DND-41 (cell line): Measurements from ENCODE around the gene TBC1D1.

Experiments used
- ATAC-seq: fragments of 200-7000 bp; cut with Tn5 transposase; 3 replicates; pipeline ENCODE4 v1.9.1; 2021; ENCODE audit warnings: low read depth; ENCODE audit not compliant: insufficient read depth
- DNase-seq: peaks from one replicate; pipeline ENCODE4 v3.0.0-alpha.2; 2020
- H2AFZ ChIP-seq: 2 replicates; pipeline ENCODE4 v1.6.0; 2012; ENCODE audit warnings: low read depth, low read length
- H3K27ac ChIP-seq: 2 replicates; pipeline ENCODE4 v1.5.1; 2012; ENCODE audit warnings: low read length, inconsistent platforms
- H3K27me3 ChIP-seq: fragments of 200-600 bp; sonication (generic); 2 replicates; pipeline ENCODE4 v1.6.0; 2012; ENCODE audit warnings: low read length, mild to moderate bottlenecking, inconsistent platforms; ENCODE audit not compliant: insufficient read depth, poor library complexity
- H3K36me3 ChIP-seq: 2 replicates; pipeline ENCODE4 v1.5.1; 2012; ENCODE audit warnings: low read length, inconsistent platforms; ENCODE audit not compliant: insufficient read depth
- H3K4me1 ChIP-seq: 2 replicates; pipeline ENCODE4 v1.5.1; 2012; ENCODE audit warnings: mild to moderate bottlenecking, low read length; ENCODE audit not compliant: insufficient read depth
- H3K4me2 ChIP-seq: 2 replicates; pipeline ENCODE4 v1.6.0; 2012; ENCODE audit warnings: mild to moderate bottlenecking, moderate library complexity, low read length, inconsistent platforms; ENCODE audit not compliant: insufficient read depth
- H3K4me3 ChIP-seq, 2 experiments: fragments of 200-600 bp in 1 of 2; shearing (Covaris generic) in 1 of 2; 2 replicates each; pipeline ENCODE4 v1.5.1; 2012 to 2016; ENCODE audit warnings: inconsistent platforms in 2 of 2, low read length in 2 of 2, mild to moderate bottlenecking in 2 of 2, low read depth in 1 of 2, moderate library complexity in 1 of 2
- H3K79me2 ChIP-seq: 2 replicates; pipeline ENCODE4 v1.6.0; 2012; ENCODE audit warnings: low read length, inconsistent platforms; ENCODE audit not compliant: insufficient read depth
- H3K9ac ChIP-seq: 2 replicates; pipeline ENCODE4 v1.6.0; 2012; ENCODE audit warnings: low read depth, mild to moderate bottlenecking, inconsistent platforms, low read length, moderate library complexity
- H3K9me3 ChIP-seq: 2 replicates; pipeline ENCODE4 v1.5.1; 2012; ENCODE audit warnings: low read length, moderate library complexity, mild to moderate bottlenecking, inconsistent platforms; ENCODE audit not compliant: insufficient read depth, severe bottlenecking
- H4K20me1 ChIP-seq: 2 replicates; pipeline ENCODE4 v1.6.0; 2012; ENCODE audit warnings: low read length; ENCODE audit not compliant: insufficient read depth
- CTCF ChIP-seq: IDR thresholded peaks from 2 replicates; pipeline ENCODE4 v1.5.1; 2012; ENCODE audit warnings: borderline replicate concordance, low read length, moderate library complexity, mild to moderate bottlenecking; ENCODE audit not compliant: poor library complexity, severe bottlenecking; ENCODE audit errors: extremely low read depth
- EZH2 ChIP-seq: IDR thresholded peaks from 3 replicates; pipeline ENCODE4 v1.6.1; 2012; ENCODE audit warnings: borderline replicate concordance, low read depth, mild to moderate bottlenecking, moderate library complexity, low read length, inconsistent platforms; ENCODE audit not compliant: severe bottlenecking

Gene TBC1D1

GRCh38 chr4:38069271-38069760 is 178.4 kb downstream of the TBC1D1 start:
- Histone ChIP-seq H3K27me3 (no peaks in the 10 kb centered on the region), H3K9me3 (no peaks in the 10 kb centered on the region), H3K4me3 (no peak overlapping the region), H3K4me1 (no peaks in the 10 kb centered on the region), H2AFZ (no peak overlapping the region), H3K79me2 (no peaks in the 10 kb centered on the region), H3K36me3 (peaks cover 49% of the 10 kb centered on the region), H4K20me1 (0 out of 2 replicates have a peak, but pooled peaks cover 3% of the 10 kb centered on the region), H3K9ac (no peak overlapping the region), H3K4me2 (no peak overlapping the region), H3K27ac (no peak overlapping the region)
- no peak for ATAC-seq
- TF ChIP-seq EZH2 = no peak
- no peak for TF ChIP-seq CTCF
- no peak for DNase-seq

- TF ChIP-seq CTCF (no peak), EZH2 (no peak)
- Histone ChIP-seq H3K4me1 (no peaks in the 10 kb centered on the region), H3K27ac (no peak overlapping the region), H3K9ac (no peak overlapping the region), H4K20me1 (0 out of 2 replicates have a peak, but pooled peaks cover 3% of the 10 kb centered on the region), H3K4me3 (no peak overlapping the region), H3K27me3 (no peaks in the 10 kb centered on the region), H3K9me3 (no peaks in the 10 kb centered on the region), H2AFZ (no peak overlapping the region), H3K36me3 (peaks cover 44% of the 10 kb centered on the region), H3K4me2 (no peak overlapping the region), H3K79me2 (no peaks in the 10 kb centered on the region)
- DNase-seq (no peak), ATAC-seq (peak; percentile 45; the same call in 1 of the 3 replicates)
These were observed 181.0 kb downstream of the TBC1D1 start for GRCh38 chr4:38071801-38072431.

- Histone ChIP-seq H3K4me2 (no peak overlapping the region), H4K20me1 (0 out of 2 replicates have a peak, but pooled peaks cover 3% of the 10 kb centered on the region), H3K9ac (no peak overlapping the region), H3K4me1 (no peaks in the 10 kb centered on the region), H3K27me3 (no peaks in the 10 kb centered on the region), H3K4me3 (no peak overlapping the region), H3K36me3 (peaks cover 39% of the 10 kb centered on the region), H3K79me2 (no peaks in the 10 kb centered on the region), H3K9me3 (no peaks in the 10 kb centered on the region), H3K27ac (no peak overlapping the region), H2AFZ (no peak overlapping the region)
- DNase-seq (no peak), ATAC-seq (no peak)
- TF ChIP-seq EZH2 (no peak), CTCF (no peak)
These were observed 181.7 kb downstream of the TBC1D1 start for GRCh38 chr4:38072578-38072977.
